HL-60 (cell line): ENCODE data around the gene GNPAT.

Experiments used
- DNase-seq, 2 experiments: peaks; one replicate each; pipeline ENCODE4 v3.0.0-alpha.2; 2010 to 2020; ENCODE audit warnings: low read depth in 1 of 2, low spot score in 1 of 2
- H3K27ac ChIP-seq: fragments of 250-450 bp; sonication (Bioruptor Pico); replicated peaks from 2 replicates; pipeline ENCODE4 v1.5.1; 2020; ENCODE audit warnings: mild to moderate bottlenecking, moderate library complexity
- H3K27me3 ChIP-seq: fragments of 250-450 bp; sonication (Bioruptor Pico); 2 replicates; pipeline ENCODE4 v1.5.1; 2021; ENCODE audit warnings: mild to moderate bottlenecking, moderate library complexity; ENCODE audit not compliant: insufficient read depth, poor library complexity, severe bottlenecking
- H3K4me3 ChIP-seq: replicated peaks from 2 replicates; pipeline ENCODE4 v1.5.1; 2011; ENCODE audit warnings: mild to moderate bottlenecking, control low read depth, low read length; ENCODE audit not compliant: insufficient read depth
- CTCF ChIP-seq: IDR thresholded peaks from one replicate; pipeline ENCODE4 v1.5.1; 2011; ENCODE audit warnings: low read length, control low read depth, inconsistent platforms; ENCODE audit not compliant: insufficient read depth
- GABPA ChIP-seq: IDR thresholded peaks from 2 replicates; pipeline ENCODE4 v1.6.1; 2012; ENCODE audit warnings: low read depth
- POLR2AphosphoS5 ChIP-seq: IDR thresholded peaks from 2 replicates; pipeline ENCODE4 v1.6.1; 2012; ENCODE audit warnings: low read depth
- REST ChIP-seq: IDR thresholded peaks from 2 replicates; pipeline ENCODE4 v1.6.1; 2012; ENCODE audit warnings: low read depth; ENCODE audit not compliant: insufficient replicate concordance
- SPI1 ChIP-seq: IDR thresholded peaks from 2 replicates; pipeline ENCODE4 v1.6.1; 2012; ENCODE audit warnings: low read depth, mild to moderate bottlenecking, borderline replicate concordance

Gene GNPAT

GRCh38 chr1:231279683-231280082 lies 38.7 kb downstream of the GNPAT start:
- Histone ChIP-seq H3K4me3 (no peak overlapping the region), H3K27ac (no peak overlapping the region), H3K27me3 (no peaks in the 10 kb centered on the region)
- peak in 1 of 2 experiments; percentile 24 for DNase-seq
- TF ChIP-seq GABPA (no peak), REST (no peak), SPI1 (no peak), CTCF (no peak), POLR2AphosphoS5 (no peak)

- no peak for DNase-seq
- no peak overlapping the region for H3K27ac ChIP-seq
- no peak overlapping the region for H3K4me3 ChIP-seq
- H3K27me3 ChIP-seq: no peaks in the 10 kb centered on the region
- no peak for TF ChIP-seq REST
- TF ChIP-seq SPI1: no peak
- no peak for TF ChIP-seq CTCF
- TF ChIP-seq POLR2AphosphoS5: no peak
- no peak for TF ChIP-seq GABPA
Measured at GRCh38 chr1:231284441-231284840, 43.4 kb downstream of the GNPAT start.

- H3K27ac ChIP-seq: no peak overlapping the region
- TF ChIP-seq REST: no peak
- peak; percentile 87 for TF ChIP-seq SPI1
- no peak overlapping the region for H3K4me3 ChIP-seq
- no peak for DNase-seq
- H3K27me3 ChIP-seq: no peaks in the 10 kb centered on the region
Measured at GRCh38 chr1:231286603-231287002, 45.6 kb downstream of the GNPAT start.

- TF ChIP-seq POLR2AphosphoS5 (no peak), SPI1 (no peak), CTCF (no peak), GABPA (no peak), REST (no peak)
- Histone ChIP-seq H3K27me3 (no peaks in the 10 kb centered on the region), H3K27ac (no peak overlapping the region), H3K4me3 (no peak overlapping the region)
- DNase-seq: no peak
Measured at GRCh38 chr1:231295938-231296337, 54.9 kb downstream of the GNPAT start.
